ENCODE data around the gene NDUFAB1.

- peak; percentile 73 to 98 (median 88) for TF ChIP-seq CTCF (IDR thresholded peaks at IDR 0.05)
- peak in 1 of 2 donors; percentile 61 for TF ChIP-seq POLR2A (IDR thresholded peaks at IDR 0.05)
These were observed 39.0 kb downstream of the NDUFAB1 start, which contains the start of the genes EARS2 and UBFD1 for GRCh38 chr16:23556881-23557778.

Measured in thyroid gland (tissue), 4 donors.